C4-2B (cell line): ENCODE measurements around the gene PCDH9.

Experiments
- CTCF ChIP-seq: fragments of 450-650 bp; conservative IDR thresholded peaks from 2 replicates; pipeline ENCODE4 v1.5.1; 2017; ENCODE audit warnings: mild to moderate bottlenecking
- ZFX ChIP-seq: fragments of 450-650 bp; IDR thresholded peaks from 2 replicates; pipeline ENCODE4 v1.6.1; 2017

DNA sequence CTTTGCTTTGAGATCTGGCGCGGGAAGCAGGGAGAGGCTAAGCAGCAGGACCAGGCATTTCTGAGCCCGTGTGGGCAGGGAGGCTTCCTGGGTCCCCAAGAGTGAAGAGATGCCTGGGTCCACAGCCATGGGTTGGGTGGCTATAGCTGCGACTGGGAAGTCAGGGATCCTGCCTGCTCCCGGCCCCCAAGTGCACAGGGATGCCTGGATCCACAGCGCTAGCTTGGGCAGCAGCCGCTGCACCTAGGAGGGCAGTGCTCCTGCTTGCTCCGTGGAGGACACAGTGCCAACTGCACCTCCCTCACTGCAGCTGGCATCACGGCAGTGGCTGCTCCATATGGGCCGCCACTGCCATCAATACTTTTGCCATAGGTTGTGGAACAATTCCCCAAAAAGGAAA is 384.7 kb downstream of the PCDH9 start:
- TF ChIP-seq CTCF (no peak), ZFX (no peak)
